Retina (tissue), 1 donor: ENCODE measurements around the gene COL23A1.

Experiments
- DNase-seq: peaks from one replicate; pipeline ENCODE4 v3.0.0-alpha.2; 2016

Gene COL23A1

DNA sequence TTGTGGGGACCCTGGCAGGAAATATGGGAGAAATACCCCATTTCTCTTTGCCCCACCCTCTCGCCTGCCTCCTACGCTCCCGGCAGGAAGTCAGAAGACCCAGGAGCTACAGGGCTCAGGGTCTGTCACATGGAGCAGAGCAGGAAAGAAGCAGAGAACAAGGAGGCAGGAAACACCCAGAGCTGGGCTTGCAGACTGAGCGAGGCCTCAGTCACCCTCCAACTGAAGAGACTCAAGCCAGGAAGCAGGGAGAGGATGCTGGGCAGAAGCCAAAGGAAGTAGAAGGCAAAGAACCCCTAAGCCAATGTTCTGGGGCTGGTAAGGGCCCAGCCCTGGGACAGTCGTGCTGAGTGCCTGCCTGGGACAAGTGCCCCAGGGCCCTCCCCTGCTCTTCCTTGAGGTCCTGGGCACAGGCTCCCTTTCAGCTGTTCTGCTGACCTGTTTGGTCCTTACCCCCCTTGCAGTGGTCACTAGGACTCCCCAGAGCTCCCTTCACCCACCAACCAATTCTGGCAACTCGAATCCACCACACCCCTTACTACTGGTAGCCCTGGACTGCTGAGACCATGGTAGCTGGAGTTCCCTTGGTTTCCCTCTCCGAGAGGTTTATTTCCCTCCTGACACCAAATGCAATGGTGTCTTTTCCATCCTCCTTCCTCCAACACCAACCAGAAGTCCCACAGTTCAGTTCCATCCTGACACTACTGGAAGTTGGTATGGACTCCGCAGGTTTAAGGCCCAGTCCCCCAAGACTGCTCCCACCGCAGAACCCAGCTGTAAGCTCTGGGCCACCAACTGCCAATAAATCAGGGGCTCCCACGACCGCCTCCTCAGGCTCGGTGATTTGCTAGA, 157.5 kb downstream of the COL23A1 start:
- DNase-seq = no peak

DNA sequence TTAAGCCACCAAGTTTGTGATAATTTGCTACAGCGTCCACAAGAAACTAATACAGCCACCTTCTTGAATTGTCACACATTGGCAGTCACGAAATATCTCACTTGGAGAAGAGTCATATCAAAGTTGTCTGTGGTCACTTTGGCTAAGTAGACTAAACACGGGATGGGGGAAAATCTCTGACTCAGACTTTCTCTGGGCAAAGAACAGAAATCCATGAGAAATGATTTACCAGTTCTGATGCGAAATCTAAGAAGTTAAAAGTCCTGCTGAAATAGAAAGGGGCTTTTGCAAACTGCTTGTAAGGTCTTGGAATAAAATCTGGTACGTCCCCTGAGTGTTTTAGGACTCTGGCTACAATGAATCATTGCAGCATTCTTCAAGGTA, 158.4 kb downstream of the COL23A1 start:
- DNase-seq = no peak

DNA sequence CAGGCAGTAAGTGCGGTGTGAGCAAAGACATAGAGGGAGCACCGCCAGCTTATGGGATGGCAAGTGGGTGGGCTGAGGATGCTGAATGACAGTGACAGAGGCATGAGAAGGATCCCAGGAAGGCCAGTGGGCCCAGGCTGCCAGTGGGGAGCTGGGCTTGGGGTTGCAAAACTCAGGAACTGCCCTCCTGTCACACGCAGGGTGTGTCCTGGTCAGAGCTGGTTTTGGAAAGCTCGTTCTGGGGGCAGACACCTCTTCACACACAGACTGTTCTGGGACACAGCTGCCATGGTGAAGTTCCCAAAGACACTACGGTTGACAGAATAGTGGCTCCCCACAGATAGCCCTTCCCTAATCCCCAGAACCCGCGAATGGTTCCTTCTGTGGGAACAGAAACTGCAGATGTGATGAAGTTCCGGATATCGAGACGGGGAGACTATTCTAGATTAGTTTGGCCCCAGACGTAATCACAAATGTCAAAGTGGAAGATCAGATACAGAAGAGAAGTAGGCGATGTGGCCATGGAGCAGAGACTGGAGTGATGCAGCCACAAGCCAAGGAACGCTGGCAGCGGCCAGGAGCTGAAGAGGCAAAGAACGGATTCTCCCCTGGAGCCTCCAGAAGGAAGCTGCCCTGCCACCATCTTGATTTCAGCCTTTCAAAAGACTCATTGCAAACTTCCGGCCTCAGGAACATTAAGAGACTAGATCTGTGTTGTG, 159.0 kb downstream of the COL23A1 start:
- no peak for DNase-seq

DNA sequence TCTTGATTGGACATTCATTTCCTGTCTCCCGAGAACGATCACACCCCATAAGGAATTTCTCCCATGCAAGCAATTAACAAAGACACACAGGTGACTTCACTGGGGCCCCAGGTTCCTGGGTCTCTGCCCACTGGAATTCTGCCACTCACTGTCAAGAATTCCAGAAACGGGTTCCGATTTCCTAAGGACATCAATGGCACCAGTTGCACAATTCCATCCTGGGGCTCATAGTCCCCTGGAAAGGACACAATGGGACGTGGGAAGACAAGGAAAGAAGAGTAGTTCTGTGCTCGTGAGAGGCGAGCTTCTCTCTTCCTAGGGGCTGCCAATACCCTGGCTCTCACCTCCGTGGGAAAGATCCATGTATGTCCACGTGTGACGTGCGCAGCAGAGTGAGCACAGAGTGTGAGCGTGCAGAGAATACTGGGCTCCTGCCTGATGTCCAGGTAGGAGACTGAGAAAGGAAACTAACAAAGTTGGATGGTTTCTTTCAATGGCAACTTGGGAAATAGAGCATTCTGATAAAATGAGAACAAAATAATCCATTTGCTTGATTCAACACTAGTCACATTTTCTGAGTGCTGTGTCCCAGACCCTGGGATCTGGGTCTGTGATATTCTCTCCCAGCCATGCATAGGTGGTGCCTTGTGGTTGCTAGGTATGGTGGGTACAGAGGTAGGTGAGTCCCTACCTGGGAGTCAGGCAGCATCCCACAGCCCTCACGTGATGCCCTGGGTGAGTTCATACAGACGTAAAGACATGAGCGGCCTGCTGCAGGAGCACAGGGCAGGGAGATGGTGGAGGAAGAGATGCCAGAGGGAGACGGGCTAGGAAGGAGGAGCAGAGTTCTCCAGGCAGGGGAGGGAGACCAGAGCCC, 159.8 kb downstream of the COL23A1 start:
- DNase-seq = no peak

DNA sequence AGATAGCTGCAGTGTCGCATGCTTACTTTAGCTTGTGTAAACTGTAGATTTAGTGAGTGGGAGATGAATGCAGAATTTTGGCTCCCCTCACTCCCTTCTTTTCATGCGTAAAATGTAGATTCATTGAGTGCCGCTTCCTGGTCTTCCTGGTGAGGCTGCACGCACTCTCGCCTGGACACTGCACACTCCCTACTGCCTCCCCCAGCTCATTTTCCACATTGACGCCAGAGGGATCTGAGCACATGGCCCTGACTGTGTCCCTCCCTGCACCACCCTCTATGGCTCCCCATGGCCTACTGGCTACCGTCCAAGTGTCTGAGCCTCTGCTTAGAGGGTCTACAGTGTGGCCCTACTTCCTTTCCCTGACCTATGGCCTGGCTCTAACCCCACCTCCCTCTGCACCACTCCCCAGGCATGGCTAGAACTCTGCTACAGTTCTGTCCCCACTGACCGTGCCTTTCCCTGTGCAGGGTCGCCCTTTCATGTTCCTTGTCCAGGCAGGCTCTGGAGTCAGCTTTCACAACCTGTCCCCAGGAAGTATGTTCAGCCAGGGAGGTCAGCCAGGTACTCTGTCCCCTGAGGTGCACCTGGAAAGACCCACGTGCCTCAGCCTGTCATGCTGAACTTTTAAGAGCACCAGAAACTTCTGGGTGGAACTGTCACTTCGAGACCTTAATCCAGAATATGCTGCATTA, 160.6 kb downstream of the COL23A1 start:
- DNase-seq = peak; percentile 18

DNA sequence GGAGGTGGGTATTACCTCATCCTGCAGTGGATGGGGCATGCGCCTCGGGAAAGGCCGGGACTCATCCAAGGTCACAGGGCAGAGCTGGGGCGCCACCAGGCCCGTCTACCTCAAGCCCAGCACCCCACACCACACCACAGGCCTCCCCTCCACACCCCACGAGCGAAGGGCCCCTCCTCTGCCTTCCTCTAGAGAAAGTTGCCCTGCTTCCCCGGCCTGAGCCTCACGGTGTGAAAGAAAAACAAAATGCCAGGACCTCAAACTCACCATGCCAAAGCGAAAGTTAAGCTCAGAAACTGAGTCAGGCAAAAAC, 161.1 kb downstream of the COL23A1 start:
- no peak for DNase-seq

DNA sequence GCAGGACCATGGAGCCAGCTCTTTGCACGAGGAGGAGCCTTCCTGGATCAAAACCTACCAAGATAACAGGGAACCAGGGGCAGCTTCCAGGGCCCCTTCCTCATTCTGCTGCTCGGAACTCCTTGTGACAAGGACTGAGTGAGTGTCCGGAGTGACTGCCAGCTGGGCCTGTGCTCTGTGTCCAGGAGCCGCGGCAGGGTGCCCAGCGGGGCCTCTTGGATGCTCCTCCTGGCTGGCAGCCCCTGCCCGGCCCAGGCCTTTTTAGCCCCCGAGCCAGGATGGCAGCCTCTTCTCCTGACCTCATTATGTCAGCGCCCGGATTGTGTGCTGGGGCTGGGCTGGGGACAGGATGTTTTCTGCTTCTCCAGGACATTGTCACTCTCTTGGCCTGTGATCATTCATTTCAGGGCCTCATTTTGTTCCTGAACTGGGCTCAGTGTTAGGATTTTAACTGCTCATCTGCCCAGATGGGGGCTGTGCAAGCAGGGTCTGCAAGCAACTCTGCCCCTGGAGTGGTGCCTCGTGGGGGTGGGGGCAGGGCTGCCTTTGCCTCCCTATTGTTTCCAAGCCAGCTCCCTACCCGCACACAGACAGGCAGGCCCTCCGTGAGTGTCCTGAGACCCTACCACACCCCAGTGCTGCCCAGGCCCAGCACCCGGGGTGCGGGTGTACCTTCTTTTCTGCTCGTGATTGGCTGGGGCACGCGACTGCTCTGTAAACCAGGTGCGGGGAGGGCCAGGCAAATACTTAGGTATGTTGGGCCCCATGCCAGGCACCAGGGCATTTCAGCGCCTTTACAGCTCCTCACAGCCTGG, 161.6 kb downstream of the COL23A1 start:
- peak; percentile 88 for DNase-seq

DNA sequence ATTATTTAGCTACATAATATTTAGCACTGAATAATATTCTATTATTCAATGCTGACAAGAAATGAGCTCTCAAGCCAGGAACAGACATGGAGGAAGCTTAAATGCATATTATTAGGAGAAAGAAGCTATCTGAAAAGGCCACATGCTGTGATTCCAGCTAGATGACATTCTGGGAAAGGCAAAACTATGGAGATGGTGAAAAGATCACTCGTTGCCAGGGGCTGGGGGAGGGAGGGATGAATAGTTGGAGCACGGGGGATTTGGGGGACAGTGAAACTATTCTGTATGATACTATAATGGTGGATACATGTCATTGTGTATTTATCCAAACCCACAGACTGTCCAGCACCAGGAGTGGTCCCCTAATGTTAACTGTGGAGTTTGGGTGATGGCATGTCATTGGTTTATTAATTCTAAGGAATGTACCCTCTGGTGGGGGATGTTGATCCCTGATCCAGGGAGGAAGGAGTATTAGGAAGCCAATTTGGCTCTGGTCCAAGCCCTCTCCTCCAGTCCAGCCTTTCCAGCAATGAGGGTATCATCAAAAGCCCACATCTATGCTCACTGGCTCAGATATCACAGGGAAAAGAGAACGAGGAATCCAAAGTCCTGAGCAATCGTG, 162.5 kb downstream of the COL23A1 start:
- DNase-seq = no peak

DNA sequence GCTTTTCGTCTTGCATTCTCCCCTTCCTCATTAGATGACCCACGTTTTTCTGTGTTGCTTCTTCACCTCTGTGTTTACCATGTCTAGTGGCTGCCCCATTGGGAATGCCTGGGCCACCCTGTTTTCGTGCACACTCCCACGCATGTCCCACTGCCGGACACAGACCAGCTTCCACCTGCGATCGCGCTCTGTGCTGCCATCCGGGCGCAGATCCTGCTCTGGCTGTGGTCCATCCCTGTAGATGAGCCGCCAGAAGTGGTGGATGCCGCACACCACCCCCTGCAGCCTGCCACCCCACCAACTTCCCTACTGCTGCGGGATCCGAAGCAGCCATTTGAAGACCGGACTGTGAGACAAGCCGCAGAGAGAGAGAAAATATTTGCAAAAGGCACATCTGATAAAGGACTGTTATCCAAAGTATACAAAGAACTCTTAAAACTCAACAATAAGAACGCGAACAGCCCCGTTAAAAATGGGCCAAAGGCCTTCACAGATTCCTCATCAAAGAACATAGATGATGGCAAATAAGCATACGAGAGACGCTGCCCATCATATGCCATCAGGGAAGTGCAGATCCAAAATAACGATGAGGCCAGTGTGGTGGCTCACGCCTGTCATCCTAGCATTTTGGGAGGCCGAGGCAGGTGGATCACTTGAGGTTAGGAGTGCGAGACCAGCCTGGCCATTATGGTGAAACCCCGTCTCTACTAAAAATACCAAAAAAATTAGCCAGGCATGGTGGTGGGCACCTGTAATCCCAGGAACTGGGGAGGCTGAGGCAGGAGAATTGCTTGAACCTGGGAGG, 163.7 kb downstream of the COL23A1 start:
- DNase-seq = no peak

DNA sequence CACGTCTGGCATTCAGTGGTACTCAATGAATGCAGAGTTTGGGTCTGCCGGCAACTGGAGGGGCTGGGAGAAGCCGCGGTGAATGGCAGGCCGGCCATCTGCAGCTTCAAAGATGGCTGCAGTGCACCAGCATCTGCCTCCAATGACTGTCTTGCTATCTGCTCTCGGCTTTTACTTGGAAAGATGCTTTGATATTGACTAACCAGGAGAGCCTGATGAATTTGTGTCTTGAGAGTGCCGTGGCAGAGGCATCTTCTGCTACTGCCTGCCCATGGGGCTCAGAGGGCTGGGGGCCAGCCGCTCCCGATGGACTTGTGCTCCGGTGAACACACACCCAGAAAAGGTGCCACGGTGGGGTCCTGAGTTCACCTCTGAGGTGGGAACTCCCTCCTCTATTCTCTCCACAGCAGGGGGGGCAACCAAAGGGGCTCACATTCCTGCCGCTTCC, 164.5 kb downstream of the COL23A1 start:
- peak; percentile 5 for DNase-seq

DNA sequence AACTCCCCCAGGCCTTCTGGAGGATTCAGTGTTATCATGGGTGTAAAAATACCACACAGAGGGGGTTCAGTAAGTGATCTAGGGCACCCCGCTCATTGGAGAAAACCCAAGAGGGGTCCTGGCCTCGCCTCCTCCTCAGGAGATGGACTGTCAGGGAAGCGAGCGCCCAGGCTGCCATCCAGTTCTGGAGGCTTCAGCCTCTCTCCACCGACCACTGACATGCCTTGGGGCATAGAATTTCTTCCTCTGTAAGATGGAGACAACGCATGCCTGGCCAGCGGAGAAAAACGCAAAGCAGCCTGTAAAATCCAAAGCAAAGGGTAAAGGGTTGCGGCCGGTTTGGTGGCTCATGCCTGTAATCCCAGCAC, 165.4 kb downstream of the COL23A1 start:
- DNase-seq = no peak

DNA sequence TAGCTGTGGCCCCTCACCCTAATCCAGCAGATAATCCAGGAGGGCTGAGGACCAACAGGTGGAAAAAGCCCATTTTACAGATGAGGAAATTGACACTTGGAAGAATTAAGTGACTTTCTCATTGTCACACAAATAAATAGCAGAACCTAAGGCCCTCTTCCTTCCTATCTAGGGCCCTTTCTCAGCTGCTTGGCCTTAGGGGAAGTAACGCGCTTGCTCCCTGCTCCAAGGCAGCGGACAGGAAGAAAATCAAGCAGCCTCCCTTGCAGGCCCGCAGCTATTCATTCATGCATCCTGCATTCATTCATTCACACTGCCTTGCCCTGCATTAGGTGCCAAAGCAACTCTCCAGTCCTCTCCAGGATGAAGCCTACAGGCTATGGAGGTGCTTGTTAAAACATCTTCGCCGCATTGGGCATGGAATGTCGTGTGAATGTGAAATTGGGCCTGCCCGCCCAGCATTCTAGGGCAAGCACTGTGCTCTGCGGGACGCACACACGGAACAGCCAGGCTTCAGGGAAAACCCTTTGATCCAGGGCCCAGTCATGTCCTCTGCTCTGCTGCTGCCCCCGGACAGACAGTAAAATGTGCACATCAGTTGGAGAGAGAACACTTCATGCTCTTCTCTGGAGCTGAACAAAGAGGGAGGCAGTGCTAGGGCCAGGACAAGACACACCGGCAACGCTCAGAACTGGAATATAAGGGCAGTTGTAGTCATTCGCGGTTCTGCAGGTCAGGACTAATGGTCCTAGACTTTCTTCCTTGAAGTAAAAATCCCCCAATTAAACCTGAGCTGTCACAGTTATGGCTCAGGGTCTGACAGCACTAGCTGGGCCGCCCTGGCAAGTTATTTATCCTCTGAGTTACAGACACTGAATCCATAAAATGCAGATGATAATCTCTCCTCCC, 166.0 kb downstream of the COL23A1 start:
- DNase-seq = peak; percentile 69

DNA sequence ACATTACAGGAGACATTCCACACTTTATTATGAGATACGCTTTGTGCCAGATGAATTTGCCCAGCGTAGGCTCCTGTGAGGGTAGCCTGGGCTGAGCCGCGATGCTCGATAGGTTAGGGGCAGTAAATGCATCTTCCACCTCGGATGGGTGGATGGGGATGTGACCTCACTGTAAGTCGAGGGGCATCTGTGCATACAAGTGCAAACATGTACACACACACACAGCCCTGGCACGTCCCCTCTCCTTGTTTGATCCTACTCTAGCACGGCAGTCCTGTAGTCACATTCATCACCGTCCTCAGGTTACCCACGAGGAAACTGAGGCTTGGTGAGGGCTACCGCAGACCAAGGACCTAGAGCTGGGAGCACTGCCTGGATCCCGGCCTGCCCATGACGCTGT, 166.8 kb downstream of the COL23A1 start:
- DNase-seq = no peak

DNA sequence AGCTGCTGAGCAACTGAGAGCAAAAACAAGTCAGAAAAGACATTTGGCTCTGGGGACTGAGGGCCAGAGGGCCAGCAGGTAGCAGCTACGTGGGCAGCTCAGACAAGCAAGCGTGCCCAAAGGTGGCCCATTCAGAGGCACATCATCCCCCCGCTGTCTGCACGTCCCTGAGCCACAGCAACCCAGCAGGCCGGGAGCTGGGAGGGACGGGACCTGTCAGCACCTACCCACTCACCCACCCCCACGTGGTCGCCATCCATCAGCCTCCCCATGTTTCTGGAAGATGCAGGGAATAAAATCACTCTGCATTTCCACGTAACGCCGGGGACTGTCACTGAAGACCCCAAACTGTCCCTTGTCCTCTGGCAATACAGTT, 167.8 kb downstream of the COL23A1 start:
- peak; percentile 11 for DNase-seq

DNA sequence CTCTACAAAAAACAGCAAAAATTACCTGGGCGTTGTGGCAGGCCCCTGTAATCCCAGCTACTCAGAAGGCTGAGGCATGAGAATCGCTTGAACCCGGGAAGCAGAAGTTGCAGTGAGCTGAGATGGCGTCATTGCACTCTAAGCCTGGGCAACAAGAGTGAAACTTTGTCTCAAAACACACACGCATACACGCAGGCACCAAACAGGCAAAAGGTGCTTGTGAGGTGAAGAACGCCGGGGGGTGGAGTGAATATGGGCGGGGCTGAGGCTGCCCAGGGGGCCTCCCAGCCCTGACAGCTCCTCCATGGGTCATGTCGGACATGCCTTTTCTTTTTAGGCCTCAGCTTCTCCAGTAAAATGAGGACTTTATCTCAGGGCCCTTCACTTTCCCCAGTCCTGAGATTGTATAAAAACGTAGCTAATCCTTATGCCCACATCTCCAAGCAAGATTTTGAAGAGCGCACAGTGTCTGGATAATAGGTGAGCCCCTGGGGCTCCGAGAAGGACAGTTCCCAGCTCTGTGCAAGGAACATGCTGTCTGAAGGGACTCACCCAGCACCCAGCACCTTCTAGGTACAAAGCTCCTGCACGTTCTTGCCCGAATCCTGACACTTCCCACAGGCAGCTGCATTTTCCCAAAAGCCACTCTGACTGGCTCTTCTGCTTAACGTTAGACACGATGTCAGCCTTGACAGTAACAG, 168.3 kb downstream of the COL23A1 start:
- DNase-seq = no peak

DNA sequence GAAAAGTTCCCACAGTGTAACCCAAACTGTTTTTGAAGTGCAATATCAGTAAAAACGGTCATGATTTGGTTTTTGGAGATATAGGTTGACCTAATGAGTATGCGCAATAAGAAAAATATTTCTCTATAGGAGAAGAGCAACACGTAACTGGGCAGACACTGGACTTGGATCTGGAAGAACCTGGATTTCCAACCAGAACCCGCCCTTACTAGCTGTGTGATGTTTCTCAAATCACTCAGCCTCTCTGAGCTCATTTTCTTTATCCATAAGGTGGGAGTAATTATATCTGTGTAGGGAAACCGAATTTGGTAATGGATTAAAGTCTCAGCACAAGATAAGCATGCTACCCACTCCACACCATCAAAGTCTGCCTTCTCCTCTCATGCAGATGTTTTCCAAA, 169.1 kb downstream of the COL23A1 start:
- no peak for DNase-seq

DNA sequence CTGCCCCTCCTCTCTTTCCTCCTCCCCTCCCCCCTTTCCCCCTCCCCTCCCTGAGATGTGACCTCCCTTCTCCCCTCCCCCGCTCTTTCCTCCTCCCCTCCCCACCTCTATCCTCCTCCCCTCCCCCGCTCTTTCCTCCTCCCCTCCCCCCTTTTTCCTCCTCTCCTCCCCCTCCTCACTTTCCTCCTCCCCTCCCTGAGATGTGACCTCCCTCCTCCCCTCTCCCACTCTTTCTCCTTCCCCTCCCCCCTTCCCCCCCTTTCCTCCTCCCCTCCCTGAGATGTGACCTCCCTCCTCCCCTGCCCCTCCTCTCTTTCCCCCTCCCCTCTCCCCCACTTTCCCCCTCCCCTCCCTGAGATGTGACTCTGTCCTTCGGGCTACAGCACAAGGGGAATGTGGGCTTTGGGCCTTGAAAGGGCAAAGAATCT, 169.8 kb downstream of the COL23A1 start:
- no peak for DNase-seq

DNA sequence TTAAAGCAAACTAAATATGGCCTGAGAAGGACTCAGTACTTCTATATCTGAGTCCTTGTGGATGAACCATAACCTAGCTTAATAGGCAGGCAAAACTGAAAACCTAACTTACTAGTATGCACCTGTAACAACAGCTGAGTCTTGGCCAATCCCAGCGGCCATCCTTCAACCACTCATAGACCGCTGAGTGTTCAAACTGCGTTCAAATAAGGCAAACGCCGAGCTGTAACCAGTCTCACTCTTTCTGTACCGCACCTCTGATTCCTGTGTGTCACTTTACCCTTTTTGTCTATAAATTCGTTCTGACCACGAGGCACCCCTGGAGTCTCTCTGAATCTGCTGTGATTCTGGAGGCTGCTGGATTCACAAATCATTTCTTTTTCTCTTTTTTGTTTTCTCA, 170.5 kb downstream of the COL23A1 start:
- DNase-seq = no peak

DNA sequence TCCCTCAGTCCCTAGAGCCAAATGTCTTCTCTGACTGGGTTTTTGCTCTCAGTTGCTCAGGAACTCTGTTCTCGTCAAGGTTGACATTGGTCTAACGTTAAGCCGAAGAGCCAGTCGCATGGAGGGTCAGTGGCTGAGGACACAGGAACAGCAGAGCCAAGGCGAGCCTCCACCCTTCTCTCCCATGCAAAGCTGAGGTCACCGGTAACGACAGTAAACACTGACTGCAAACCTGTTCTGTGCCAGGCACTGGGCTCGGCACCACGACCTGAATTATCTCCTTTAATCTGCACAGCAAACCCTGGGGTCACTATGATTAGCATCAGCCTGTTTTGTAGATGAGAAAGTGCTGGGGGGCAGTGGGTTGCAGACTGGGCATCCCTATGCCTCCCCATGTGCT, 171.0 kb downstream of the COL23A1 start:
- DNase-seq = peak; percentile 7
